NCI-H526 (cell line): ENCODE results near the gene THRA.

Experiments
- DNase-seq, 2 experiments: peaks; one replicate each; lab custom pipeline; 2025; lab: John Stamatoyannopoulos, UW

The THRA gene

GRCh38 chr17:40084477-40084876 lies 21.7 kb downstream of the THRA start:
- DNase-seq, result no peak

GRCh38 chr17:40086150-40087044 lies 23.6 kb downstream of the THRA start:
- peak in 1 of 2 experiments; percentile 48 for DNase-seq

DNA sequence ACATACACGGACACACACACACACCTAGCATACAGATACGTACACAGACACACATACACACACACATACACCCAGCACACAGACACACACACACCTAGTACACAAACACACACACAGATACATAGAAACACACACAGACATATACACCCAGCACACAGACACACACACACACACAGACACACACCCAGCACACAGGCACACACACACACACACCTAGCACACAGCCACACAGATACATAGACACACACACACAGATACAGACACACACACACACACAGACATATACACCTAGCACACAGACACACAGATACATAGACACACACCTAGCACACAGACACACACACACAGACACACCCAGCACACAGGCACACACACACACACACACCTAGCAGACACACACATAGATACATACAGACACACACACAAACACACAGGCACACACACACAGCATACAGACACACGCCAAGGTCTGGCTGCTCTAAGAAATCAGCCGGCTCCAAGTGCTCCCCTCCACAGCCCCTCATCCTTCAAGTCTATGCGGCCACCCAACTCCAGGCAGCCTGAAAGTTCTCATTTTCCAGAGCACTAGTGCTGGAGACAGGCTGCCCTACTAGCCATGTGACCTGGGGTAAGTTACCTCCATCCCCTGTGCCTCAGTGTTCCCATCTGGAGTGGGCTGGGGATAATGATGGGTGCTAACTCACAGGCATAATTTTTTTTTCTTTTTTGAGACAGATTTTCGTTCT lies 24.5 kb downstream of the THRA start:
- DNase-seq, result no peak

- no peak for DNase-seq
Observed at GRCh38 chr17:40087903-40088718, 25.3 kb downstream of the THRA start.

- no peak for DNase-seq
Observed at GRCh38 chr17:40089077-40089895, 26.5 kb downstream of the THRA start.

DNA sequence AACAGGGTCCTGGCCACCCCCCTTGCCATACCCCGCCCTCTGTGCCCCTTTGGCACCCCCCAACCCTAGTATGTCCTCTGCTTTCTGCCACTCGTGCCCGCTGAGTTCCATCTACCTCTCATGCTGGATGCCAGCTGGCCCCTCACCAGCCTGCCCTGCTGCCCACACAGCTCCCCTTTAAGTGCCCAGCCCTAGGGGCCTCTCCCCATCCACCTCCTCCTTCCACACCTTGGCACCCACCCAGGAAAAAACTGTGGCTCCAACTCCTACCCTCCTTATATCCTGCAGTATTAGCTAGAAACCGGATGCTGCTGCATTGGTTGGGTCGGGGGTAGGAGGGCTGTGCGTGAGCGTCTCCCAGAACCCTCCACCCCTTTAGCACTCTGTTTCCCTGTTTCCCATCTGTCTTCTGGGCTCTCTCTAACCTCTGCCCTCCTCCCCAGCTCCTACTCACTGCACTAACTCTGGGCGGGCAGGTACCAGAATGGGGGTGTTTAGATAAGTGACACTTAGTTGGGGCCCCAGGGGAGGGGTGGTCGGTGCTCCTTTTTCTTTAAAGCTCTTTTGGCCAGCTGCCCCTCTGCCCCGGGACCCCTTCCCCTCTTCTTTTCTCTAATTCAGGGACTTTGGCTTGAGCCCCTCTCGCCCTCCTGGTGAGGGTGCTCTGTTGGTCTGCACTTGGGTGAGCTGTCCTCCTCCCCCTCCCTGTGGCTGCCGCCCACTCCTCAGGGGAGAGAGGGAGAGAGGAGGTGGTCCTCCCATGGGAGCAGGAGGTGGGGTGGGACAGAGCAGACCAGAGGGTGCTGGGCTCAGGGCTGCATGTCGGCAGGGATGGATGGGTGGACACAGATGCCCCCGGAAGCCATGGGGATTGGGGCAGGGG lies 27.7 kb downstream of the THRA start:
- no peak for DNase-seq

- peak in 1 of 2 experiments; percentile 21 for DNase-seq
Observed at GRCh38 chr17:40091691-40092397, 29.1 kb downstream of the THRA start.

- DNase-seq, result no peak
Observed at GRCh38 chr17:40092581-40092980, 29.8 kb downstream of the THRA start.

- DNase-seq, result no peak
Observed at GRCh38 chr17:40093005-40093579, 30.3 kb downstream of the THRA start.

GRCh38 chr17:40093580-40094201 lies 30.9 kb downstream of the THRA start:
- DNase-seq, result no peak

DNA sequence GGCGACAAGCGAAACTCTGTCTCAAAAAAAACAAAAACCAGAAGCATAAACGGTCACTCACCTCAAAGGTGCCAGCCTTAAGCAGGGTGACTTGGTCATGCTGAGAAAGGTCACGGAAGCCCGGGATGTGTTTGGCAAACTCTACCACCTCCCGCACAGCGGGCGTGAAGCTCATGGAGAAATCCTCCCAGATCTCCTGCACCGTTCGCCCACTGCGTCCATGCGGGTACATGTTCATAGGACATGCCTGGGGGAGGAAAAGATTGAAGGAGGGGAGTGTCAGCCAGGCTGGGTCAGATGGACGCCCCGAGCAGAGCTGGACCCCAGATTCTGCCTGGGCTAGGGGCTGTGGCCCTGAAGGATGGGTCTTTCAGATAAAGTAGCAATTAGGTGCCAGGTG lies 32.1 kb downstream of the THRA start:
- no peak for DNase-seq

DNA sequence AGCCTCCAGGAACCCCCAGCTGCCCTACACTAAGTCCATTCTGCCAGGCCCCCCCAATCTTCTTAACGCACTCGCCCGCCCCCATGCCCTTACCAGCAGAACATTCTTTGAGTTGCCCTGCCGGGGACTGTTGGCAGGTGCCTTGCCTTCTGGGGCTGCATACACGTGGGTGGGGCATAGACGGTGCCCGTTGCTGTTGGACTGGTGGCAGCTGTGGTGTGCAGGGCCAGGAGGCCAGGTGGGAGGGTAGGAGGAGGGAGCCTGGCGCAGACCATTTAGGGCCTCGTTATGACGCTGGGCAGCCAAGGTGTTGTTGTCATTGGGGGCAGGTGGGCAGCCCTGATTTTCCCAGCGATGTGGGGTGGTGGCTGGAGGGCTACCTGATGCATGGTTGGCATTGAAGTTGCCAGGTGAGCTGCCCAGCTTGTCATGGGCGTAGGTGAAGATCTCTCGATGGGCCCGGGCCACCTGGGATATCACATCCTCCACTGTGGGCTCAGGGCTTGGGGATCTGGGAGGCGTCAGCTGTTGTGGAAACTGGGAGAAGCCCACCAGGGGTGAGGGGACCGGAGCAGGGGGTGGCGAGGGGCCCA lies 32.7 kb downstream of the THRA start:
- no peak for DNase-seq

- no peak for DNase-seq
Observed at GRCh38 chr17:40095944-40096791, 33.4 kb downstream of the THRA start.

DNA sequence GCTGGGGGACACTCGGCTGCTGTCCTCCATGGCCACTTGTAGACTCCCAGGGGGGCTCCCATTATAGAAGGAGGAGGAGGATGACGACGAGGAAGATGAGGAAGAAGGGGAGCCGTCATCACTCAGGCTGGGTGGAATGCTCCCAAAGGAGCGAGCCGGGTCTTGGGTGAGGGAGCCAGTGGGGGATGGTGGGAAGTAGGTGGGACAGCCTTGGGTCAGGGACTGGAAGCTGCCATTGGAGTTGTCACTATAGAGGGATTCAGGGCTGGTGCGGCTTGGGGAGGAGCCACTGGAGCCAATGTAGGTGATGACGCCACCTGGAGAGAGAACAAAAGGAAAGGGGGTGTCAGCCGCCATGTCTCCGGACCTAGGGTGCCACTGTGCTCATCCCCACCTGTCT lies 34.3 kb downstream of the THRA start:
- DNase-seq, result no peak

GRCh38 chr17:40097931-40098845 lies 35.4 kb downstream of the THRA start:
- peak in 1 of 2 experiments; percentile 10 for DNase-seq

- peak; percentile 86 to 96 for DNase-seq
Observed at GRCh38 chr17:40098846-40099618, 36.3 kb downstream of the THRA start.
